K562 (cell line): Measurements from ENCODE around the gene ASB18. TPM values are rescaled to one million over a fixed set of nuclear protein-coding genes. Genes with fewer than 3 reads are reported as not detected.

Experiments
- ATAC-seq: fragments of 200-7000 bp; cut with Tn5 transposase; 3 replicates; pipeline ENCODE4 v1.9.1; 2020; ENCODE audit warnings: moderate library complexity
- BruUV-seq: library from RNA; stranded (reverse); fragments of 400-500 nt; replicated peaks from 2 replicates; lab custom pipeline; 2021; lab: Mats Ljungman, UMichigan
- CTCF ChIA-PET: fragments of 300-600 bp; formaldehyde crosslinking; extraction: SDS; loops from one replicate; lab custom pipeline; 2021; ENCODE audit warnings: low intra/inter-chr PET ratio; lab: Yijun Ruan, JAX
- POLR2A ChIA-PET: fragments of 300-600, 350-650 bp; sonication (Branson Sonifier 250); formaldehyde crosslinking; extraction: SDS; loops from one replicate; lab custom pipeline; 2021; ENCODE audit warnings: antibody characterized with exemption, inconsistent platforms; lab: Yijun Ruan, JAX
- DNase-seq, 4 experiments: peaks; one replicate each; pipeline versions ENCODE4 v3.0.0 to v3.0.0-alpha.2; 2011 to 2018; ENCODE audit warnings: low spot score in 3 of 4, mixed read lengths in 3 of 4; ENCODE audit errors: extremely low read depth in 1 of 4
- FAIRE-seq: peaks from 2 replicates; lab custom pipeline; 2011; peaks lifted over from hg19 to GRCh38; lab: Jason Lieb, UNC
- H2AFZ ChIP-seq: 2 replicates; pipeline ENCODE4 v1.6.0; 2011; ENCODE audit warnings: low read depth, low read length, control low read depth, inconsistent platforms
- H3K27ac ChIP-seq: fragments of 200-600 bp; 3 replicates; pipeline ENCODE4 v1.8.0; 2011; ENCODE audit warnings: low read depth, mild to moderate bottlenecking, control low read depth, inconsistent platforms, low read length, moderate library complexity, mixed read lengths; ENCODE audit errors: extremely low read depth
- H3K27me3 ChIP-seq, 2 experiments: fragments of 300-600 bp in 1 of 2; 2 replicates in 1 of 2; 3 replicates in 1 of 2; pipeline versions ENCODE4 v1.6.0 to v1.8.0; 2011; ENCODE audit warnings: inconsistent platforms in 2 of 2, low read length in 2 of 2, mild to moderate bottlenecking in 1 of 2, mixed read lengths in 1 of 2, moderate library complexity in 1 of 2; ENCODE audit not compliant: control insufficient read depth in 2 of 2, insufficient read depth in 2 of 2
- H3K36me3 ChIP-seq: fragments of 300-600 bp; 3 replicates; pipeline ENCODE4 v1.8.0; 2011; ENCODE audit warnings: mild to moderate bottlenecking, low read length, inconsistent platforms; ENCODE audit not compliant: control insufficient read depth, insufficient read depth
- H3K4me1 ChIP-seq, 2 experiments: fragments of 200-600 bp in 1 of 2; replicated peaks in 1 of 2; 2 replicates in 1 of 2; 3 replicates in 1 of 2; pipeline versions ENCODE4 v1.5.1 to v1.8.0; 2011; ENCODE audit warnings: inconsistent platforms in 2 of 2, low read length in 2 of 2, mild to moderate bottlenecking in 1 of 2, mixed read lengths in 1 of 2, moderate library complexity in 1 of 2; ENCODE audit not compliant: control insufficient read depth in 2 of 2, insufficient read depth in 2 of 2
- H3K4me2 ChIP-seq: 2 replicates; pipeline ENCODE4 v1.6.1; 2011; ENCODE audit warnings: low read length, control low read depth, inconsistent platforms, mixed read lengths; ENCODE audit not compliant: insufficient read depth
- H3K4me3 ChIP-seq: fragments of 200-600 bp; sonication (generic), shearing (Covaris generic); 2 replicates; pipeline ENCODE4 v1.5.1; 2016; ENCODE audit warnings: control low read depth, inconsistent platforms
- H3K79me2 ChIP-seq: fragments of 200-600 bp; 3 replicates; pipeline ENCODE4 v1.8.0; 2011; ENCODE audit warnings: low read length, inconsistent platforms; ENCODE audit not compliant: control insufficient read depth, insufficient read depth
- H3K9ac ChIP-seq, 2 experiments: 2 replicates each; pipeline versions ENCODE4 v1.6.0 to v1.6.1; 2011; ENCODE audit warnings: low read depth in 2 of 2, low read length in 2 of 2, control low read depth in 1 of 2, inconsistent platforms in 1 of 2, mild to moderate bottlenecking in 1 of 2, mixed read lengths in 1 of 2; ENCODE audit not compliant: insufficient read depth in 1 of 2
- H3K9me1 ChIP-seq: one replicate; pipeline ENCODE4 v1.6.0; 2011; ENCODE audit warnings: inconsistent platforms, mild to moderate bottlenecking, low read length, moderate library complexity; ENCODE audit not compliant: control insufficient read depth, insufficient read depth
- H3K9me3 ChIP-seq: replicated peaks from 2 replicates; pipeline ENCODE4 v1.5.1; 2011; ENCODE audit warnings: low read depth, low read length, inconsistent platforms; ENCODE audit not compliant: control insufficient read depth, insufficient read depth
- H4K20me1 ChIP-seq: replicated peaks from 2 replicates; pipeline ENCODE4 v1.6.1; 2011; ENCODE audit warnings: low read length, inconsistent platforms, mixed read lengths; ENCODE audit not compliant: control insufficient read depth, insufficient read depth
- ESRRA ChIP-seq: fragments of 450-650 bp; IDR thresholded peaks from 2 replicates; pipeline ENCODE4 v1.6.1; 2014; ENCODE audit warnings: low read depth, mild to moderate bottlenecking, moderate library complexity, borderline replicate concordance
- RCOR1 ChIP-seq, 2 experiments: IDR thresholded peaks; 2 replicates each; pipeline ENCODE4 v1.6.1; 2012; ENCODE audit warnings: low read depth in 2 of 2, low read length in 2 of 2, borderline replicate concordance in 1 of 2, improper control_type of control experiment in 1 of 2
- SRF ChIP-seq, 2 experiments: fragments of 250-450, 450-650 bp in 1 of 2; sonication (Bioruptor Pico) in 1 of 2; sonication (generic) in 1 of 2; formaldehyde crosslinking; IDR thresholded peaks; 2 replicates each; pipeline versions ENCODE4 v1.5.0 to v1.5.1; 2020 to 2022; ENCODE audit warnings: mild to moderate bottlenecking in 1 of 2, missing genetic modification reagents in 1 of 2
- TEAD4 ChIP-seq, 2 experiments: sonication (generic) in 1 of 2; formaldehyde crosslinking in 1 of 2; IDR thresholded peaks; 2 replicates each; pipeline versions ENCODE4 v1.6.1 to v1.8.0; 2012 to 2022; ENCODE audit warnings: borderline replicate concordance in 1 of 2, inconsistent platforms in 1 of 2, low read length in 1 of 2, mild to moderate bottlenecking in 1 of 2, missing genetic modification reagents in 1 of 2
- TRIM24 ChIP-seq, 2 experiments: fragments of 450-650 bp; IDR thresholded peaks; 2 replicates each; pipeline ENCODE4 v1.6.1; 2016
- ZNF584 ChIP-seq: fragments of 200-800 bp; sonication (Bioruptor generic); IDR thresholded peaks from 2 replicates; pipeline ENCODE4 v1.6.1; 2016; ENCODE audit warnings: low read depth, mild to moderate bottlenecking, missing genetic modification characterization, missing compliant biosample characterization
- ZNF644 ChIP-seq: fragments of 200-800 bp; sonication (Bioruptor generic); IDR thresholded peaks from 2 replicates; pipeline ENCODE4 v1.6.1; 2016; ENCODE audit warnings: low read depth, missing genetic modification characterization, missing compliant biosample characterization
- WGBS: fragments of 100-300 bp; shearing (Covaris generic); methylation state at CpG from one replicate; pipeline ENCODE4 v1.1.6; 2016; ENCODE audit warnings: low coverage, mixed read lengths; ENCODE audit not compliant: insufficient coverage; ENCODE audit errors: missing lambda C conversion rate; 5-methylcytosine and 5-hydroxymethylcytosine counted together
- in situ Hi-C: fragments of 300-500 bp; cut with MboI; formaldehyde crosslinking; loops from 4 replicates; pipeline ENCODE4 v1.15.0; 2018; ENCODE audit warnings: inconsistent platforms, mixed read lengths
- intact Hi-C: fragments of 100-400 bp; cut with micrococcal nuclease; formaldehyde crosslinking; loops from 2 replicates; pipeline ENCODE4 v1.14.2; 2022
- polyA plus RNA-seq, 8 experiments: library from polyadenylated mRNA; depleted of rRNA in 4 of 8; stranded (reverse) in 5 of 8; unstranded in 3 of 8; fragments of >200 nt; fragmentation: Nextera tagmentation in 2 of 8; fragmentation: Illumina TruSeq in 1 of 8; extraction: Ambion mirVana in 2 of 8; extraction: Trizol in 1 of 8; gene quantifications; 2 replicates each; pipeline versions ENCODE4 v1.2.1 to v1.2.3, GENCODE V29; 2011 to 2014; ENCODE audit warnings: inconsistent platforms in 1 of 8, missing spikeins in 1 of 8
- total RNA-seq, 7 experiments: library from RNA; depleted of rRNA in 6 of 7; stranded (reverse); fragments of >200 nt in 6 of 7; fragmentation: Illumina TruSeq in 2 of 7; extraction: Trizol in 2 of 7; gene quantifications; 2 replicates each; pipeline versions ENCODE4 v1.2.1 to v1.2.3, GENCODE V29; 2011 to 2021; ENCODE audit warnings: low replicate concordance in 1 of 7
- TF ChIP-seq, protein P1 (sequence below): fragments of 450-650 bp; IDR thresholded peaks from 2 replicates; pipeline ENCODE4 v1.6.1; 2016; ENCODE audit warnings: mild to moderate bottlenecking
- TF ChIP-seq, protein P2 (sequence below): fragments of 450-650 bp; IDR thresholded peaks from 2 replicates; pipeline ENCODE4 v1.6.1; 2016; ENCODE audit warnings: missing biosample characterization, missing genetic modification characterization
- TF ChIP-seq, protein P3 (sequence below): sonication (generic); formaldehyde crosslinking; IDR thresholded peaks from 2 replicates; pipeline ENCODE4 v1.8.0; 2023; ENCODE audit warnings: mild to moderate bottlenecking, missing genetic modification reagents
- TF ChIP-seq, protein P4 (sequence below): sonication (generic); formaldehyde crosslinking; IDR thresholded peaks from 2 replicates; pipeline ENCODE4 v1.8.1; 2023; ENCODE audit warnings: mild to moderate bottlenecking, missing genetic modification reagents

The ASB18 gene
- total and polyA plus RNA-seq, 9 of the 15 experiments (the other 6 are each of a cell fraction or from before 2014, with no cell fraction given): not detected

DNA sequence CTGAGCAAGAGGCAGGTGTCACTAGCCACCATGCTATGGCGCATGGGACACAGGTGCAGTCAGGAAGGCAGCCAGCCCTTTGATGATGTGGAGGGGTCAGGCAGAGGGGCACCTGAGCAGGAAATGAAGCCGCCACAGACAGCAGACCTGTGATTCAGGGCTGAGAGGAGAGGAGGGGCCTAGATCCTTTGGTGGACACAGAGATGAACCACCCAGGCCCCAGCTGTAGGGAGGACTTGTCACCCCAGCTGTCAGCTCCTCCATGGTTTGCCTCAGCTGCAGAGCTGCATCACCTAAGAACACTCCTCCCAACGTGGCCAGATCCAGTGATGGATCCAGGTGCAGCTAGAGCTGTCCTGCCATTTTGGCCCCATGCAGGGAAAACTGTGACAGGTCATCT lies 11.6 kb downstream of the ASB18 start:
- Histone ChIP-seq H3K9me1 (no peaks in the 10 kb centered on the region), H3K4me3 (no peak overlapping the region), H3K27ac (no peak overlapping the region), H3K79me2 (no peaks in the 10 kb centered on the region), H3K36me3 (no peaks in the 10 kb centered on the region), H3K9me3 (no peaks in the 10 kb centered on the region), H3K27me3 (peaks cover 0 to 17% of the 10 kb centered on the region in 2 experiments; a peak in 3 of 5 replicates), H3K9ac (no peak overlapping the region), H4K20me1 (no peaks in the 10 kb centered on the region), H2AFZ (no peak overlapping the region), H3K4me1 (no peaks in the 10 kb centered on the region), H3K4me2 (no peak overlapping the region)
- ATAC-seq: no peak
- POLR2A ChIA-PET: no interaction called here
- no peak for FAIRE-seq
- no TSS peak for BruUV-seq
- in situ Hi-C loops (no loop called here), intact Hi-C loops (no loop called here)
- DNase-seq: no peak
- 0% methylated on average over 3 of the region's 3 CpGs for WGBS
- CTCF ChIA-PET: no interaction called here
- TF ChIP-seq ZNF644 (tag) (no peak), RCOR1 (IDR thresholded peaks at IDR 0.05; ENCODE audit: borderline replicate concordance in 1 of 2, low read depth in 2 of 2, low read length in 2 of 2) (no peak), TEAD4 (IDR thresholded peaks at IDR 0.05; ENCODE audit: low read length) (no peak), TEAD4 (CRISPR knock-in tag; IDR thresholded peaks at IDR 0.05; ENCODE audit: borderline replicate concordance) (no peak), SRF (CRISPR knock-in tag; IDR thresholded peaks at IDR 0.05) (no peak), ESRRA (no peak), ZNF584 (CRISPR knock-in tag) (no peak), TRIM24 (IDR thresholded peaks at IDR 0.05) (no peak)
- TF ChIP-seq, protein P1, sequence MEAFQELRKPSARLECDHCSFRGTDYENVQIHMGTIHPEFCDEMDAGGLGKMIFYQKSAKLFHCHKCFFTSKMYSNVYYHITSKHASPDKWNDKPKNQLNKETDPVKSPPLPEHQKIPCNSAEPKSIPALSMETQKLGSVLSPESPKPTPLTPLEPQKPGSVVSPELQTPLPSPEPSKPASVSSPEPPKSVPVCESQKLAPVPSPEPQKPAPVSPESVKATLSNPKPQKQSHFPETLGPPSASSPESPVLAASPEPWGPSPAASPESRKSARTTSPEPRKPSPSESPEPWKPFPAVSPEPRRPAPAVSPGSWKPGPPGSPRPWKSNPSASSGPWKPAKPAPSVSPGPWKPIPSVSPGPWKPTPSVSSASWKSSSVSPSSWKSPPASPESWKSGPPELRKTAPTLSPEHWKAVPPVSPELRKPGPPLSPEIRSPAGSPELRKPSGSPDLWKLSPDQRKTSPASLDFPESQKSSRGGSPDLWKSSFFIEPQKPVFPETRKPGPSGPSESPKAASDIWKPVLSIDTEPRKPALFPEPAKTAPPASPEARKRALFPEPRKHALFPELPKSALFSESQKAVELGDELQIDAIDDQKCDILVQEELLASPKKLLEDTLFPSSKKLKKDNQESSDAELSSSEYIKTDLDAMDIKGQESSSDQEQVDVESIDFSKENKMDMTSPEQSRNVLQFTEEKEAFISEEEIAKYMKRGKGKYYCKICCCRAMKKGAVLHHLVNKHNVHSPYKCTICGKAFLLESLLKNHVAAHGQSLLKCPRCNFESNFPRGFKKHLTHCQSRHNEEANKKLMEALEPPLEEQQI: no peak
- TF ChIP-seq, protein P2, sequence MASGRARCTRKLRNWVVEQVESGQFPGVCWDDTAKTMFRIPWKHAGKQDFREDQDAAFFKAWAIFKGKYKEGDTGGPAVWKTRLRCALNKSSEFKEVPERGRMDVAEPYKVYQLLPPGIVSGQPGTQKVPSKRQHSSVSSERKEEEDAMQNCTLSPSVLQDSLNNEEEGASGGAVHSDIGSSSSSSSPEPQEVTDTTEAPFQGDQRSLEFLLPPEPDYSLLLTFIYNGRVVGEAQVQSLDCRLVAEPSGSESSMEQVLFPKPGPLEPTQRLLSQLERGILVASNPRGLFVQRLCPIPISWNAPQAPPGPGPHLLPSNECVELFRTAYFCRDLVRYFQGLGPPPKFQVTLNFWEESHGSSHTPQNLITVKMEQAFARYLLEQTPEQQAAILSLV (tag): no peak
- TF ChIP-seq, protein P3, sequence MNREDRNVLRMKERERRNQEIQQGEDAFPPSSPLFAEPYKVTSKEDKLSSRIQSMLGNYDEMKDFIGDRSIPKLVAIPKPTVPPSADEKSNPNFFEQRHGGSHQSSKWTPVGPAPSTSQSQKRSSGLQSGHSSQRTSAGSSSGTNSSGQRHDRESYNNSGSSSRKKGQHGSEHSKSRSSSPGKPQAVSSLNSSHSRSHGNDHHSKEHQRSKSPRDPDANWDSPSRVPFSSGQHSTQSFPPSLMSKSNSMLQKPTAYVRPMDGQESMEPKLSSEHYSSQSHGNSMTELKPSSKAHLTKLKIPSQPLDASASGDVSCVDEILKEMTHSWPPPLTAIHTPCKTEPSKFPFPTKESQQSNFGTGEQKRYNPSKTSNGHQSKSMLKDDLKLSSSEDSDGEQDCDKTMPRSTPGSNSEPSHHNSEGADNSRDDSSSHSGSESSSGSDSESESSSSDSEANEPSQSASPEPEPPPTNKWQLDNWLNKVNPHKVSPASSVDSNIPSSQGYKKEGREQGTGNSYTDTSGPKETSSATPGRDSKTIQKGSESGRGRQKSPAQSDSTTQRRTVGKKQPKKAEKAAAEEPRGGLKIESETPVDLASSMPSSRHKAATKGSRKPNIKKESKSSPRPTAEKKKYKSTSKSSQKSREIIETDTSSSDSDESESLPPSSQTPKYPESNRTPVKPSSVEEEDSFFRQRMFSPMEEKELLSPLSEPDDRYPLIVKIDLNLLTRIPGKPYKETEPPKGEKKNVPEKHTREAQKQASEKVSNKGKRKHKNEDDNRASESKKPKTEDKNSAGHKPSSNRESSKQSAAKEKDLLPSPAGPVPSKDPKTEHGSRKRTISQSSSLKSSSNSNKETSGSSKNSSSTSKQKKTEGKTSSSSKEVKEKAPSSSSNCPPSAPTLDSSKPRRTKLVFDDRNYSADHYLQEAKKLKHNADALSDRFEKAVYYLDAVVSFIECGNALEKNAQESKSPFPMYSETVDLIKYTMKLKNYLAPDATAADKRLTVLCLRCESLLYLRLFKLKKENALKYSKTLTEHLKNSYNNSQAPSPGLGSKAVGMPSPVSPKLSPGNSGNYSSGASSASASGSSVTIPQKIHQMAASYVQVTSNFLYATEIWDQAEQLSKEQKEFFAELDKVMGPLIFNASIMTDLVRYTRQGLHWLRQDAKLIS (CRISPR knock-in tag): no peak
- TF ChIP-seq, protein P4, sequence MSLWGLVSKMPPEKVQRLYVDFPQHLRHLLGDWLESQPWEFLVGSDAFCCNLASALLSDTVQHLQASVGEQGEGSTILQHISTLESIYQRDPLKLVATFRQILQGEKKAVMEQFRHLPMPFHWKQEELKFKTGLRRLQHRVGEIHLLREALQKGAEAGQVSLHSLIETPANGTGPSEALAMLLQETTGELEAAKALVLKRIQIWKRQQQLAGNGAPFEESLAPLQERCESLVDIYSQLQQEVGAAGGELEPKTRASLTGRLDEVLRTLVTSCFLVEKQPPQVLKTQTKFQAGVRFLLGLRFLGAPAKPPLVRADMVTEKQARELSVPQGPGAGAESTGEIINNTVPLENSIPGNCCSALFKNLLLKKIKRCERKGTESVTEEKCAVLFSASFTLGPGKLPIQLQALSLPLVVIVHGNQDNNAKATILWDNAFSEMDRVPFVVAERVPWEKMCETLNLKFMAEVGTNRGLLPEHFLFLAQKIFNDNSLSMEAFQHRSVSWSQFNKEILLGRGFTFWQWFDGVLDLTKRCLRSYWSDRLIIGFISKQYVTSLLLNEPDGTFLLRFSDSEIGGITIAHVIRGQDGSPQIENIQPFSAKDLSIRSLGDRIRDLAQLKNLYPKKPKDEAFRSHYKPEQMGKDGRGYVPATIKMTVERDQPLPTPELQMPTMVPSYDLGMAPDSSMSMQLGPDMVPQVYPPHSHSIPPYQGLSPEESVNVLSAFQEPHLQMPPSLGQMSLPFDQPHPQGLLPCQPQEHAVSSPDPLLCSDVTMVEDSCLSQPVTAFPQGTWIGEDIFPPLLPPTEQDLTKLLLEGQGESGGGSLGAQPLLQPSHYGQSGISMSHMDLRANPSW: no peak
